SKM-1 treated with dmso at 0.1 percent for 144 hours (cell line): ENCODE results near the gene RAMP1.
"Not testable (repeated sequence)": the region's sequence is repeated elsewhere in the genome, so short reads cannot be mapped to it uniquely, and the experiment has no call there.

Source experiments
- DNase-seq: peaks from one replicate; lab custom pipeline; 2025; ENCODE audit not compliant: unreplicated experiment; lab: John Stamatoyannopoulos, UW

Gene RAMP1

GRCh38 chr2:237943395-237944094 lies 84.1 kb downstream of the RAMP1 start:
- DNase-seq = no peak

- DNase-seq = no peak
Observed at GRCh38 chr2:237944302-237944701, 84.9 kb downstream of the RAMP1 start.

GRCh38 chr2:237946423-237946822 lies 87.0 kb downstream of the RAMP1 start:
- DNase-seq = no peak

- not testable (repeated sequence) for DNase-seq
Observed at GRCh38 chr2:237951354-237951753, 91.9 kb downstream of the RAMP1 start.

- DNase-seq = no peak
Observed at GRCh38 chr2:237951878-237952277, 92.5 kb downstream of the RAMP1 start.

- DNase-seq = no peak
Observed at GRCh38 chr2:237952851-237953250, 93.4 kb downstream of the RAMP1 start.

- DNase-seq = no peak
Observed at GRCh38 chr2:237955640-237956401, 96.4 kb downstream of the RAMP1 start.

- no peak for DNase-seq
Observed at GRCh38 chr2:237956402-237956736, 96.9 kb downstream of the RAMP1 start.

- no peak for DNase-seq
Observed at GRCh38 chr2:237961637-237962036, 102.2 kb downstream of the RAMP1 start.
